ENCODE data around the gene CPLANE1. TPM values are rescaled to one million over a fixed set of nuclear protein-coding genes. Genes with fewer than 3 reads are reported as not detected.
"Not testable (repeated sequence)": the region's sequence is repeated elsewhere in the genome, so short reads cannot be mapped to it uniquely, and the experiment has no call there.

CPLANE1 gene
- total RNA-seq, 4 donors from 2014 or later: 17.0 to 24.5 (median 19.1) TPM

DNA sequence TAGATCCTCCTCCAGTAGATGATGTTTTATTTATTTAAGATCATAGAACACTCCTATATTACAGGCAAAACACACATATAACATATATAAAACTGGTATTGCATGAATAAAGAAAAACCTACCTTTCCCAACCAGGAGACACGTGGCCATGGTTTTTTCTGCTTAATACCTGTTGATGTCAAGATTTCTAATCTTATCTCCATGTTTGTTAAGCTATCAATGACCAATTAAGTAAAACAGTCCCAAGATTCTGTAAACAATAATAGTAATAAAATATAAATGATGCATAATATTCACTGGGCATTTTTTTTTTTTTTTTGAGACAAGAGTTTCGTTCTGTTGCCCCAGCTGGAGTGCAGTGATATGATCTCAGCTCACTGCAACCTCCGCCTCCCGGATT is 1.7 kb downstream of the CPLANE1 start:
- WGBS: 90% methylated on average over 4 of the region's 4 CpGs
- H3K36me3 ChIP-seq: peaks cover 2 to 11% (median 5%) of the 10 kb centered on the region in 4 donors
- peak overlapping the region; percentile 70 to 92 (median 86) for H3K4me3 ChIP-seq
- TF ChIP-seq EP300 (IDR thresholded peaks at IDR 0.05) (no peak), CTCF (IDR thresholded peaks at IDR 0.05) (no peak), POLR2AphosphoS5 (IDR thresholded peaks at IDR 0.05) (no peak), POLR2A (IDR thresholded peaks at IDR 0.05; ENCODE audit: low read depth) (no peak)
- no peaks in the 10 kb centered on the region for H3K9me3 ChIP-seq
- no peak overlapping the region for H3K27ac ChIP-seq (replicated peaks in 1 of 4)
- intact Hi-C loops (cut with DNase I): loop anchor here (10.0 kb wide), 1 partner anchor 47 kb away; no protein-coding TSS in a partner anchor
- no peaks in the 10 kb centered on the region for H3K27me3 ChIP-seq
- peaks cover 9 to 47% (median 46%) of the 10 kb centered on the region in 4 donors for H3K4me1 ChIP-seq
- no peak for DNase-seq (ENCODE audit: extremely low spot score)

- H3K27me3 ChIP-seq: no peaks in the 10 kb centered on the region
- no peak overlapping the region for H3K27ac ChIP-seq (replicated peaks in 1 of 4)
- H3K4me3 ChIP-seq: no peak overlapping the region
- intact Hi-C loops (cut with DNase I): loop anchor here (10.0 kb wide), 1 partner anchor 48 kb away; no protein-coding TSS in a partner anchor
- no peak for DNase-seq (ENCODE audit: extremely low spot score)
- no peak for TF ChIP-seq POLR2A (IDR thresholded peaks at IDR 0.05; ENCODE audit: low read depth)
- no peak for TF ChIP-seq POLR2AphosphoS5 (IDR thresholded peaks at IDR 0.05)
- no peak for TF ChIP-seq EP300 (IDR thresholded peaks at IDR 0.05)
- TF ChIP-seq CTCF (IDR thresholded peaks at IDR 0.05): no peak
- H3K36me3 ChIP-seq: peaks cover 6 to 16% (median 8%) of the 10 kb centered on the region in 4 donors
- peaks cover 9 to 47% (median 46%) of the 10 kb centered on the region in 4 donors for H3K4me1 ChIP-seq
- no peaks in the 10 kb centered on the region for H3K9me3 ChIP-seq
- WGBS: 38% methylated on average over 1 of the region's 1 CpG
These were observed 2.1 kb downstream of the CPLANE1 start for GRCh38 chr5:37247036-37247435.

GRCh38 chr5:37234288-37234687 is 14.9 kb downstream of the CPLANE1 start:
- intact Hi-C loops (cut with DNase I): no loop called here
- Histone ChIP-seq H3K36me3 (peaks cover 9 to 88% (median 51%) of the 10 kb centered on the region in 4 donors), H3K4me1 (no peaks in the 10 kb centered on the region), H3K27me3 (no peaks in the 10 kb centered on the region), H3K9me3 (no peaks in the 10 kb centered on the region), H3K27ac (replicated peaks in 1 of 4) (no peak overlapping the region), H3K4me3 (no peak overlapping the region)
- WGBS: 98% methylated on average over 2 of the region's 2 CpGs
- TF ChIP-seq EP300 (IDR thresholded peaks at IDR 0.05) (no peak), POLR2A (IDR thresholded peaks at IDR 0.05; ENCODE audit: low read depth) (no peak), POLR2AphosphoS5 (IDR thresholded peaks at IDR 0.05) (no peak), CTCF (IDR thresholded peaks at IDR 0.05) (no peak)
- no peak for DNase-seq (ENCODE audit: extremely low spot score)

DNA sequence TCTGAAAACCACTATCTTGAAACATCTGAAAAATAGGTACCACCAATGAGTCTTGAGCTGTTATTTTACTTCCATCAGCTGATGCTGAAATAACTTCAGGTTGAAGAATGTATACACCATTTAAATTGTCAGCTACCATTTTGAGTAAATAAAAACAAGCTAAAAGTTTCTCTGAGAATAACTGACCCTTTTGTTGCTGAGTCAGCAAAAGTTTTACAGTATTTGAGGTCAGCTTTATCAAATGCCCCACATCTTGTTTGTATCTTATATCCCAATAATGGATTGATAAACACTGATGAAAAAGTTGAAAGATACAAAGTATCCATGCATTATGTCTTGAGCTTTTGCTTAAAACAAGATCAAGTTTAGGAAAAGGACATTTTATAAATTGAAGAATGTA is 22.8 kb downstream of the CPLANE1 start:
- DNase-seq (ENCODE audit: extremely low spot score): no peak
- no peak overlapping the region for H3K27ac ChIP-seq (replicated peaks in 1 of 4)
- intact Hi-C loops (cut with DNase I): no loop called here
- H3K9me3 ChIP-seq: no peaks in the 10 kb centered on the region
- H3K4me3 ChIP-seq: no peak overlapping the region
- no peaks in the 10 kb centered on the region for H3K27me3 ChIP-seq
- peaks cover 31 to 90% (median 47%) of the 10 kb centered on the region in 4 donors for H3K36me3 ChIP-seq
- no peak for TF ChIP-seq EP300 (IDR thresholded peaks at IDR 0.05)
- no peak for TF ChIP-seq CTCF (IDR thresholded peaks at IDR 0.05)
- TF ChIP-seq POLR2AphosphoS5 (IDR thresholded peaks at IDR 0.05): no peak
- TF ChIP-seq POLR2A (IDR thresholded peaks at IDR 0.05; ENCODE audit: low read depth): no peak
- H3K4me1 ChIP-seq: no peaks in the 10 kb centered on the region

DNA sequence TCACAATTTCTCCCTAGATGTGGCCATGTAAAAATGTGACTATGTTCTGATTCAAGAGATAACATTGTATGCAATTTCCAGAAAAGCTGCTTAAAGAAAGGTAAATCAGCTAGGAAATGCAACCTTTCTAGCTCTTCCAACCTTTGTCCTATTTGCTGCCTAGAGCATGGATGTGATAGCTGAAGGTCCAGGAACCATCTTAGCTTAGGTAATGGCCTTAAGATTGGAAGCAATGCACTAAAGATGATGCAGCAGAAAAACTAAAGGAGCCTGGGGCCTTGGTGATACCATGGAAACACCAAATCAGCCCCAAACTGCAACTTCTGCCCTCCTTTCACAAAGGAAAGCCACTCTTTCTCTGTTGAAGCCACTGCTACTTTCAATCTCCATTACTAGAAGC is 27.0 kb downstream of the CPLANE1 start:
- H3K36me3 ChIP-seq: peaks cover 46 to 100% (median 73%) of the 10 kb centered on the region in 4 donors
- no peak for DNase-seq (ENCODE audit: extremely low spot score)
- H3K27ac ChIP-seq (replicated peaks in 1 of 4): no peak overlapping the region
- TF ChIP-seq EP300 (IDR thresholded peaks at IDR 0.05) (no peak), CTCF (IDR thresholded peaks at IDR 0.05) (no peak), POLR2A (IDR thresholded peaks at IDR 0.05; ENCODE audit: low read depth) (no peak), POLR2AphosphoS5 (IDR thresholded peaks at IDR 0.05) (no peak)
- H3K4me3 ChIP-seq: no peak overlapping the region
- H3K4me1 ChIP-seq: no peaks in the 10 kb centered on the region
- H3K27me3 ChIP-seq: no peaks in the 10 kb centered on the region
- intact Hi-C loops (cut with DNase I): no loop called here
- no peaks in the 10 kb centered on the region for H3K9me3 ChIP-seq

DNA sequence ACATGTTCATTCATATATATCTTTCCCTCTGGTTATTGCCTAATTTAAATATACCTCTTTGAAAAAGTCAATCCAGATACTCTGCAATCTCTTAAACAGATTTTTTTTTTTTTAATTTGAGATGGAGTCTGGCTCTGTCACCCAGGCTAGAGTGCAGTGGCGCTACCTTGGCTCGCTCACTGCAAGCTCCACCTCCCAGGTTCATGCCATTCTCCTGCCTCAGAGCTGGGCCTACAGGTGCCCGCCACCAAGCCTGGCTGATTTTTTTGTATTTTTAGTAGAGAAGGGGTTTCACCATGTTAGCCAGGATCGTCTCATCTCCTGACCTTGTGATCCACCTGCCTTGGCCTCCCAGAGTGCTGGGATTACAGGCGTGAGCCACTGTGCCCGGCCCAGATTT is 28.8 kb downstream of the CPLANE1 start:
- DNase-seq (ENCODE audit: extremely low spot score); H3K9me3 ChIP-seq; H3K4me1 ChIP-seq; intact Hi-C loops (cut with DNase I); H3K4me3 ChIP-seq; H3K27me3 ChIP-seq; H3K27ac ChIP-seq (replicated peaks in 1 of 4): not testable (repeated sequence)
- WGBS: 94% methylated on average over 6 of the region's 6 CpGs
- peaks cover 43 to 98% (median 75%) of the 10 kb centered on the region in 4 donors for H3K36me3 ChIP-seq

DNA sequence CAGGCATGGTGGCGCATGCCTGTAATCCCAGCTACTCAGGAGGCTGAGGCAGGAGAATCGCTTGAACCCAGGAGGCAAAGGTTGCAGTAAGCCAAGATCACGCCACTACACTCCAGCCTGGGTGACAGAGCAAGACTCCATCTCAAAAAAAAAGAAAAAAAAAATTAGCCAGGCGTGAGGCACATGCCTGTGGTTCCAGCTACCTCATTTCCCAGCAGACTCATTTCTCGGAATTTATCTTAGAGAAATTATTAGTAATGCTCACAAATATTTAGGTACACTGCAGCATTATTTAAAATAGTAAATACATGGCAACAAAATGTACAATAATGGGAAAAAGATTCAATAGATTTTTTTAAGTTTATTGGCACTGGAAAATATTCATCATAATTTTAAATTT is 29.8 kb downstream of the CPLANE1 start:
- H3K9me3 ChIP-seq; DNase-seq (ENCODE audit: extremely low spot score); H3K27ac ChIP-seq (replicated peaks in 1 of 4); H3K4me1 ChIP-seq; H3K4me3 ChIP-seq; intact Hi-C loops (cut with DNase I); H3K27me3 ChIP-seq: not testable (repeated sequence)
- H3K36me3 ChIP-seq: peaks cover 38 to 97% (median 69%) of the 10 kb centered on the region in 4 donors
- 91% methylated on average over 5 of the region's 5 CpGs for WGBS
